ENCODE measurements around the gene CDK14. TPM values are rescaled to one million over a fixed set of nuclear protein-coding genes. Genes with fewer than 3 reads are reported as not detected.

CDK14 gene
- total and polyA plus RNA-seq, 2 donors (not counting 1 experiment from before 2014, with no cell fraction given), result 42.1 to 167 TPM

- peaks cover 2 to 5% of the 10 kb centered on the region in 2 donors for H3K4me1 ChIP-seq (ENCODE audit: control insufficient read depth in 2 of 2, insufficient read depth in 2 of 2, low read length in 2 of 2)
- H4K20me1 ChIP-seq (ENCODE audit: control insufficient read depth, insufficient read depth, low read length, poor library complexity, severe bottlenecking), result peaks cover 4% of the 10 kb centered on the region
- H3K36me3 ChIP-seq (replicated peaks in 1 of 2; ENCODE audit: control extremely low read depth in 1 of 2, control insufficient read depth in 1 of 2, extremely low read depth in 1 of 2, insufficient read depth in 2 of 2, low read length in 1 of 2), result peaks cover 0 to 1% of the 10 kb centered on the region in 2 experiments
- WGBS (ENCODE audit: insufficient coverage), result 100% methylated on average over 1 of the region's 1 CpG
- ChIA-PET POLR2A (no interaction called here), CTCF (interaction anchor here (1.5 kb wide), 1 partner anchor 183 kb away, joined by 5 read pairs; no protein-coding TSS in a partner anchor)
- H3K9ac ChIP-seq (ENCODE audit: low read length), result no peak overlapping the region
- H3K9me3 ChIP-seq (ENCODE audit: control extremely low read depth in 1 of 3, control insufficient read depth in 2 of 3, insufficient read depth in 1 of 3, low read length in 2 of 3), result no peaks in the 10 kb centered on the region
- no peaks in the 10 kb centered on the region for H3K27me3 Mint-ChIP-seq
- intact Hi-C loops (cut with micrococcal nuclease), result no loop called here
- H3K4me3 ChIP-seq (ENCODE audit: control extremely low read depth in 1 of 5, extremely low read depth in 1 of 5, insufficient read depth in 1 of 5, low read depth in 2 of 5, low read length in 4 of 5), result no peak overlapping the region
- no peak overlapping the region for H3K4me3 Mint-ChIP-seq
- no peak overlapping the region for H3K27ac ChIP-seq (ENCODE audit: low read length in 2 of 2)
- TF ChIP-seq CTCF (IDR thresholded peaks at IDR 0.05), result no peak
- no peak for TF ChIP-seq EZH2 (IDR thresholded peaks at IDR 0.05; ENCODE audit: borderline replicate concordance, insufficient read depth, low read depth, low read length, poor library complexity, severe bottlenecking)
- DNase-seq, result no peak
- peaks cover 31% of the 10 kb centered on the region for H3K4me1 Mint-ChIP-seq
- H3K27ac Mint-ChIP-seq, result no peak overlapping the region
- H3K9me3 Mint-ChIP-seq (ENCODE audit: insufficient read depth), result no peaks in the 10 kb centered on the region
- no peak overlapping the region for H2AFZ ChIP-seq (ENCODE audit: insufficient read depth, low read depth, low read length, poor library complexity, severe bottlenecking)
- H3K79me2 ChIP-seq (ENCODE audit: control insufficient read depth, insufficient read depth, low read length), result no peaks in the 10 kb centered on the region
- no peak overlapping the region for H3K4me2 ChIP-seq (replicated peaks; ENCODE audit: low read depth, low read length, poor library complexity, severe bottlenecking)
- no peaks in the 10 kb centered on the region for H3K27me3 ChIP-seq (replicated peaks in 1 of 4; ENCODE audit: control extremely low read depth in 1 of 4, control insufficient read depth in 3 of 4, insufficient read depth in 4 of 4, low read length in 3 of 4)
- no peak for ATAC-seq (ENCODE audit: low read depth)
Observed at GRCh38 chr7:90891529-90891928, 295.4 kb downstream of the CDK14 start.

GRCh38 chr7:90892213-90892612, 296.1 kb downstream of the CDK14 start:
- H3K36me3 ChIP-seq (replicated peaks in 1 of 2; ENCODE audit: control extremely low read depth in 1 of 2, control insufficient read depth in 1 of 2, extremely low read depth in 1 of 2, insufficient read depth in 2 of 2, low read length in 1 of 2), result peaks cover 0 to 1% of the 10 kb centered on the region in 2 experiments
- no peaks in the 10 kb centered on the region for H3K9me3 Mint-ChIP-seq (ENCODE audit: insufficient read depth)
- H3K4me3 Mint-ChIP-seq, result no peak overlapping the region
- ChIA-PET CTCF (no interaction called here), POLR2A (no interaction called here)
- DNase-seq (no peak), ATAC-seq (ENCODE audit: low read depth) (no peak)
- H3K4me1 ChIP-seq (ENCODE audit: control insufficient read depth in 2 of 2, insufficient read depth in 2 of 2, low read length in 2 of 2), result peaks cover 2 to 5% of the 10 kb centered on the region in 2 donors
- H3K27ac Mint-ChIP-seq, result no peak overlapping the region
- TF ChIP-seq EZH2 (IDR thresholded peaks at IDR 0.05; ENCODE audit: borderline replicate concordance, insufficient read depth, low read depth, low read length, poor library complexity, severe bottlenecking), result no peak
- no peak for TF ChIP-seq CTCF (IDR thresholded peaks at IDR 0.05)
- H3K4me1 Mint-ChIP-seq, result peaks cover 31% of the 10 kb centered on the region
- no peaks in the 10 kb centered on the region for H3K27me3 ChIP-seq (replicated peaks in 1 of 4; ENCODE audit: control extremely low read depth in 1 of 4, control insufficient read depth in 3 of 4, insufficient read depth in 4 of 4, low read length in 3 of 4)
- no peaks in the 10 kb centered on the region for H3K27me3 Mint-ChIP-seq
- H3K4me2 ChIP-seq (replicated peaks; ENCODE audit: low read depth, low read length, poor library complexity, severe bottlenecking), result no peak overlapping the region
- WGBS (ENCODE audit: insufficient coverage), result no CpG with 5 or more reads among the region's 2 CpGs
- H3K9me3 ChIP-seq (ENCODE audit: control extremely low read depth in 1 of 3, control insufficient read depth in 2 of 3, insufficient read depth in 1 of 3, low read length in 2 of 3), result no peaks in the 10 kb centered on the region
- H4K20me1 ChIP-seq (ENCODE audit: control insufficient read depth, insufficient read depth, low read length, poor library complexity, severe bottlenecking), result peaks cover 4% of the 10 kb centered on the region
- no peak overlapping the region for H3K9ac ChIP-seq (ENCODE audit: low read length)
- intact Hi-C loops (cut with micrococcal nuclease), result no loop called here
- no peak overlapping the region for H3K4me3 ChIP-seq (ENCODE audit: control extremely low read depth in 1 of 5, extremely low read depth in 1 of 5, insufficient read depth in 1 of 5, low read depth in 2 of 5, low read length in 4 of 5)
- H3K79me2 ChIP-seq (ENCODE audit: control insufficient read depth, insufficient read depth, low read length), result no peaks in the 10 kb centered on the region
- no peak overlapping the region for H3K27ac ChIP-seq (ENCODE audit: low read length in 2 of 2)
- H2AFZ ChIP-seq (ENCODE audit: insufficient read depth, low read depth, low read length, poor library complexity, severe bottlenecking), result no peak overlapping the region
